ENCODE data around the gene F10. TPM values are rescaled to one million over a fixed set of nuclear protein-coding genes. Genes with fewer than 3 reads are reported as not detected.

F10 gene
- total and polyA plus RNA-seq, 8 donors: 1.1 to 59.4 (median 3.8) TPM

DNA sequence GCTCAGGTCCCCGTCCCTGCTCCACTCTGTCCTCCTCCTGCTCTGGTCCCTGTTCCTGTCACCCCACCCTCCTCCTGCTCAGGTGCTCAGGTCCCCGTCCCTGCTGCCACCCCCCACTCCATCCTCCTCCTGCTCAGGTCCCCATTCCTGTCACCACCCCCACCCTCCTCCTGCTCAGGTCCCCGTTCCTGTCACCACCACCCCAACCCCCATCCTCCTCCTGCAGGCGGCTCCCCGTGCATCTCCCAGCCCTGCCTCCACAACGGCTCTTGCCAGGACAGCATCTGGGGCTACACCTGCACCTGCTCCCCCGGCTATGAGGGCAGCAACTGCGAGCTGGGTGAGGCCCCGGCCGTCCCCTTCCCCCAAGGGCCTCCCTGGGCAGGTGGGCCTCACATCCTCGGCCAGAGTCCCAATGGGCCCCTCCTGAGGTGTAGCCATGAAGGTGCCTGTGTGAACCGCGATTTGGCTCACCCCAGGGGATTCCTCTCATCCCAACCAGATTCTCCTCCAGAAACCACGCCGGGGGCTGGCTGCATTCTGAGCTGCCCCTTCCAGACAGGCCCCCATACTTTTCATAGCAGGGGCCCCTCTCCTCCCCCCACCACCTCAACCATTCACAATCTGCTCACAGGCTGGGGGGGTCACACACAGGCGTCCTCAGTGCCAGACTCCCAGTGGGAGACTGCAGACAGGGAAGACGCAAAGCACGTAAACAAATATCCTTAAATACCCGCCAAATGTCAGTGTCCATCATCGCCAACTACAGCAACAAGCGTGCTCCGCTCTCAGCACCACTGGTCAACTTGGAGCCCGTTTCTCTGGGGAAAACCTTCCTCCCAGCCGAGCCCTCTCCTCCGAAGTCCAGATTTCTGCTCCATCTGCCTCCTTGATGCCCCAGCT is 40.4 kb downstream of the F10 start:
- DNase-seq: no peak
- WGBS, 2 donors: 16 to 19% methylated on average over 25 of the region's 25 CpGs
- Histone ChIP-seq H3K4me1 (no peaks in the 10 kb centered on the region), H3K9me3 (no peaks in the 10 kb centered on the region), H3K4me3 (no peak overlapping the region), H3K27me3 (no peaks in the 10 kb centered on the region), H3K27ac (no peak overlapping the region), H3K36me3 (no peaks in the 10 kb centered on the region)
- intact Hi-C loops (cut with DNase I): no loop called here
- peak in 2 of 4 donors; percentile 26 to 39 for ATAC-seq
- TF ChIP-seq, protein P1, sequence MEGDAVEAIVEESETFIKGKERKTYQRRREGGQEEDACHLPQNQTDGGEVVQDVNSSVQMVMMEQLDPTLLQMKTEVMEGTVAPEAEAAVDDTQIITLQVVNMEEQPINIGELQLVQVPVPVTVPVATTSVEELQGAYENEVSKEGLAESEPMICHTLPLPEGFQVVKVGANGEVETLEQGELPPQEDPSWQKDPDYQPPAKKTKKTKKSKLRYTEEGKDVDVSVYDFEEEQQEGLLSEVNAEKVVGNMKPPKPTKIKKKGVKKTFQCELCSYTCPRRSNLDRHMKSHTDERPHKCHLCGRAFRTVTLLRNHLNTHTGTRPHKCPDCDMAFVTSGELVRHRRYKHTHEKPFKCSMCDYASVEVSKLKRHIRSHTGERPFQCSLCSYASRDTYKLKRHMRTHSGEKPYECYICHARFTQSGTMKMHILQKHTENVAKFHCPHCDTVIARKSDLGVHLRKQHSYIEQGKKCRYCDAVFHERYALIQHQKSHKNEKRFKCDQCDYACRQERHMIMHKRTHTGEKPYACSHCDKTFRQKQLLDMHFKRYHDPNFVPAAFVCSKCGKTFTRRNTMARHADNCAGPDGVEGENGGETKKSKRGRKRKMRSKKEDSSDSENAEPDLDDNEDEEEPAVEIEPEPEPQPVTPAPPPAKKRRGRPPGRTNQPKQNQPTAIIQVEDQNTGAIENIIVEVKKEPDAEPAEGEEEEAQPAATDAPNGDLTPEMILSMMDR (IDR thresholded peaks at IDR 0.05): no peak
- no peak for FAIRE-seq

DNA sequence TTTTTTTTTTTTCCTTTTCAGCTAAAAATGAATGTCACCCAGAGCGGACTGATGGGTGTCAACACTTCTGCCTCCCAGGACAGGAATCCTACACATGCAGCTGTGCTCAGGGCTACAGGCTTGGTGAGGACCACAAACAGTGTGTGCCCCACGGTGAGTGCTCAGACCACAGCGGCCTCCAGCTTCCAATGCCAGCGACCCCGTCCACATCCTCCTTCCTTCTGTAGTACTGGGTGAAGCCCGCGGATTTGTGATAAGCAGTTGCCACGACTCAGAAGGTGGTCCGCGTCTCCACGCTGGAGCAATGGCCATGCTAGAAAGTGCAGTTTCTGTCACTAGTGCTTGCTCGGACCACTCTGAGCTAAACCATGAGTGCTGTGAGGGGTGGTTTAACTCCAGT is 41.9 kb downstream of the F10 start:
- 74 to 90% methylated on average over 12 of the region's 12 CpGs for WGBS, 2 donors
- no peak overlapping the region for H3K4me3 ChIP-seq
- no peak for FAIRE-seq

DNA sequence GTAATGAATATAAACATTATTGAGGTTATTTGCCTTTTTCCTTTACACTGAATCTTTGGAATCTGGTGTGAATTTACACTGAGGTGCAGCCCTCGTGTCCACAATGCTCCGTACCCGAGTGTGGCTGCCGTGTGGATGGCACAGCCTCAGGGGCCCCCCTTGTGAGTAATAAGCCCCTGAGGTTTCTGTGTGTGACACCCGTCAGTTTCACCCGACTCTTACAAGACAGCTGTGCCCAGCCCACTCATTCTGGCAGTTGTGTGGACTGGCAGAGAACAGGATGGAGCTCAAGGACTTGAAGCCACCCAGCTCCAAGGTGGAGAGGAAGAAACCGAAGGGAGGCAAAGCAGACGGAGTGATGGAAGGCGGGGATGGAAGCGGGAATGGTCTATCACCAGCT is 43.7 kb downstream of the F10 start:
- Histone ChIP-seq H3K9me3 (no peaks in the 10 kb centered on the region), H3K27ac (no peak overlapping the region), H3K27me3 (no peaks in the 10 kb centered on the region), H3K36me3 (peaks cover 0 to 4% (median 0%) of the 10 kb centered on the region in 3 donors), H3K4me1 (no peaks in the 10 kb centered on the region), H3K4me3 (no peak overlapping the region)
- intact Hi-C loops (cut with DNase I): no loop called here
- 91 to 95% methylated on average over 10 of the region's 10 CpGs for WGBS, 2 donors
- ATAC-seq (no peak), DNase-seq (no peak), FAIRE-seq (no peak)
- TF ChIP-seq, protein P1 (IDR thresholded peaks at IDR 0.05): no peak

More for the DNA sequence above, 41.9 kb downstream of the F10 start:
- DNase-seq: no peak
- H3K27ac ChIP-seq: no peak overlapping the region
- H3K27me3 ChIP-seq: no peaks in the 10 kb centered on the region
- no peaks in the 10 kb centered on the region for H3K9me3 ChIP-seq
- no peaks in the 10 kb centered on the region for H3K4me1 ChIP-seq
- no peak for ATAC-seq
- H3K36me3 ChIP-seq: peaks cover 0 to under 1% (median 0%) of the 10 kb centered on the region in 3 donors
- intact Hi-C loops (cut with DNase I): no loop called here
- TF ChIP-seq, protein P1 (IDR thresholded peaks at IDR 0.05): no peak

DNA sequence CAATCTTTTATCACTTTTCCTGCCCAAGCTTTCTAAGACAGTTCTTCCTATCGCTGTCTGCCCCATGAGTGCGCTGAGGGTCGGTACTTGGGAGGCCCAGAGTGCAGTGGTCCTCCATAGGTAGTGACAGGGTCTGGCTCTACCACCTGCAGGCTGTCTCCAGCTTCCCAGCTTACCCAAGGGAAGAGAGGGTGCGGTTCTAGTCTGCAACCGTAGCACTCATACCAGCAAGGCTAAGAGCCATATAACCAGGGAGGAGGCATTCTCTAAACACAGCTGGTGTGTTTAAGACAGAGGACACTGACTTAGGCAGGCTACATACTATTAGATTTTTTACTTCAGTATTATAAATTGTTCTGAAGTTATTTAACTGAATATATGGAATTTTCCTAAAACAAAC is 44.1 kb downstream of the F10 start:
- H3K27me3 ChIP-seq: no peaks in the 10 kb centered on the region
- no peaks in the 10 kb centered on the region for H3K4me1 ChIP-seq
- H3K9me3 ChIP-seq: no peaks in the 10 kb centered on the region
- WGBS, 2 donors: 92 to 94% methylated on average over 5 of the region's 5 CpGs
- H3K27ac ChIP-seq: no peak overlapping the region
- ATAC-seq: no peak
- intact Hi-C loops (cut with DNase I): no loop called here
- H3K36me3 ChIP-seq: peaks cover 0 to 7% (median 0%) of the 10 kb centered on the region in 3 donors
- no peak for DNase-seq
- H3K4me3 ChIP-seq: no peak overlapping the region
- TF ChIP-seq, protein P1 (IDR thresholded peaks at IDR 0.05): no peak
- FAIRE-seq: no peak

DNA sequence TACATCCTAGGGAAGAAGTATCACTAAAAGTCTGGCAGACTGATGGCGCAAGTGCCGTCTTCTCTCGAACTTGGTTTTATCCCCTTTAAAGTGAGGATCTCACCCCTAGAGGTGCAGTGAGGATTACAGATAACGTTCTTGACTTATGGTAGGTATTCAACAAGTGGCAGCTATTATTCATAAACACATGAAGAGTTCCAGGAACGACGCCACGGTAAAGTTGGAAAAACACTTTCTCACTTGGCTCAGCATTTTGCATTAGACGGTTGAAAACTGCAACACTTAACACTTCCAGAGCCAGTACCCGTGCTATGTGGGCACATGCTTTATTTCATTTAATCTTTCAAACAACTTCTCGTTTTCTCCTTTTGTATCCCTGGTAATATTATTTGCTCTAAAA is 44.6 kb downstream of the F10 start:
- H3K4me3 ChIP-seq: no peak overlapping the region
- TF ChIP-seq, protein P1 (IDR thresholded peaks at IDR 0.05): no peak
- H3K27me3 ChIP-seq: no peaks in the 10 kb centered on the region
- FAIRE-seq: no peak
- H3K9me3 ChIP-seq: no peaks in the 10 kb centered on the region
- intact Hi-C loops (cut with DNase I): no loop called here
- 92% methylated on average over 10 of the region's 10 CpGs for WGBS, 2 donors
- ATAC-seq: no peak
- no peak overlapping the region for H3K27ac ChIP-seq
- H3K4me1 ChIP-seq: no peaks in the 10 kb centered on the region
- peaks cover 0 to 9% (median 0%) of the 10 kb centered on the region in 3 donors for H3K36me3 ChIP-seq
- DNase-seq: no peak
